GM10266 (cell line): ENCODE measurements around the gene ACOXL.

Experiments used
- DNase-seq: peaks from one replicate; pipeline ENCODE4 v3.0.0; 2012; ENCODE audit errors: extremely low spot score
- CTCF ChIP-seq: IDR thresholded peaks from 2 replicates; pipeline ENCODE4 v1.5.1; 2012; ENCODE audit warnings: mild to moderate bottlenecking, low read depth; ENCODE audit not compliant: control insufficient read depth, insufficient read depth; ENCODE audit errors: missing control alignments

Gene ACOXL

GRCh38 chr2:110740747-110741349 lies 8.5 kb downstream of the ACOXL start:
- DNase-seq, result no peak
- TF ChIP-seq CTCF, result no peak

- TF ChIP-seq CTCF, result no peak
- DNase-seq, result no peak
These were observed 9.2 kb downstream of the ACOXL start for GRCh38 chr2:110741491-110741980.

- DNase-seq, result no peak
- TF ChIP-seq CTCF, result no peak
These were observed 10.0 kb downstream of the ACOXL start for GRCh38 chr2:110742412-110742811.

- TF ChIP-seq CTCF, result no peak
- DNase-seq, result no peak
These were observed 11.2 kb downstream of the ACOXL start for GRCh38 chr2:110743600-110743999.

- DNase-seq, result no peak
These were observed 12.1 kb downstream of the ACOXL start for GRCh38 chr2:110744429-110744828.

GRCh38 chr2:110745048-110745447 lies 12.7 kb downstream of the ACOXL start:
- no peak for DNase-seq
- no peak for TF ChIP-seq CTCF

More at GRCh38 chr2:110744429-110744828, 12.1 kb downstream of the ACOXL start:
- no peak for TF ChIP-seq CTCF
